Inflammatory macrophage treated with lipopolysaccharide for 4 hours (primary cell): ENCODE measurements around the gene ACBD4.

Experiments
- DNase-seq: peaks from one replicate; pipeline ENCODE4 v3.0.0-alpha.2; 2020

Gene ACBD4

DNA sequence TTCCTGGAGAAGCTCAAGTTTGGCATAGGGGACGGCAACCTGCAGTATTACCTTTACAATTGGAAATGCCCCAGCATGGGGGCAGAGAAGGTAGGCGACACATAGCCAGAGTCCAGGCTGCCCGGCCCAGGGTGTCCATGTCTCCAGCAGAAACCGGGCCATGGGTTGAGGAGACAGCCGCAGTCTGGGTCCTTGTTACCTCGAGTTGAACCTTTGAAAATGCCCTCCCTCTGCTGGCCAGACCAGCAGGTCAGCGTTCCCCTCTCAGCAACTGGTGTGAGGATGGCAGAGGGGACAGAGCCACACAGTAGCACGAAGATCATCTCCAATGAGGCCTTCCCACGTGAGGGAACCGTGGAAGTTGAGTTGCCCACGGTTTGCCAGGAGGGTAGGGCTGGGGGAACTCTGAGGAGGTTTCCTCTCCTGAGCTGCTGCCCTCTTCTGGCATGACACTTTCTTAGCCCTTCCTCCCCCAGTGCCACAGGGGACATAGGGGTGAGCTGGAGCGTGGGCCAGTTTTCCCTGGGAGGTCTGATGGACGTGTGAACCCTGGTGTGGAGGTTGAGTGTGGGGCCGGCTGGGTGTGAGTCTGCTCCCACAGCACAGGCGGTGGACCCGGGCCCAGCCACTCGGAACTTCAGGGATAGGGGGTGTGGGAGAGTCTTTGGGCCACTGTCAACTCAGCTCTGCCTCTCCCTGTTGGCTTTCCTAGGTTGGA is 30.4 kb upstream of the ACBD4 start:
- DNase-seq: no peak

DNA sequence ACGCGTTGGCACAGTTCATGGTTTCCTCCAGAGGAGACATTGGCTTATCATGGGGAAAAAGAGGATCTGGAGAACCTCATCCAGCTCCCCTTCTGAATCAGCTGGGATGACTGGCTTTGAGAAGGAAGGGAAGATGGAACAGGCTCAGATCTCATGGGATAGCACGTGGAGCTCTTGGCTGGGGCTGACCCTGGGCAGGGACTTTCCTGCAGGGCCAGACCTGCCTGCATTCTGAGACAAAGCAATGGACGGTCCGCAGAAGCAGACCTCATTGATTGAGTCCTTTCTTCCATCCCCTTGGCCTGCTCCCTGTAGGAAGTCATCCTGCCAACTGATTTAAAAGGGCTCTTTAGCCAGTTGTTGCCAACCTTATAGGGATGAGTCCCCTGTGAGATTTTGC is 29.4 kb upstream of the ACBD4 start:
- no peak for DNase-seq

- DNase-seq: no peak
These were observed 28.9 kb upstream of the ACBD4 start for GRCh38 chr17:45106582-45106981.

- DNase-seq: no peak
These were observed 28.0 kb upstream of the ACBD4 start for GRCh38 chr17:45107293-45108010.

- no peak for DNase-seq
These were observed 27.4 kb upstream of the ACBD4 start for GRCh38 chr17:45108051-45108450.

- DNase-seq: no peak
These were observed 26.6 kb upstream of the ACBD4 start for GRCh38 chr17:45108595-45109521.

DNA sequence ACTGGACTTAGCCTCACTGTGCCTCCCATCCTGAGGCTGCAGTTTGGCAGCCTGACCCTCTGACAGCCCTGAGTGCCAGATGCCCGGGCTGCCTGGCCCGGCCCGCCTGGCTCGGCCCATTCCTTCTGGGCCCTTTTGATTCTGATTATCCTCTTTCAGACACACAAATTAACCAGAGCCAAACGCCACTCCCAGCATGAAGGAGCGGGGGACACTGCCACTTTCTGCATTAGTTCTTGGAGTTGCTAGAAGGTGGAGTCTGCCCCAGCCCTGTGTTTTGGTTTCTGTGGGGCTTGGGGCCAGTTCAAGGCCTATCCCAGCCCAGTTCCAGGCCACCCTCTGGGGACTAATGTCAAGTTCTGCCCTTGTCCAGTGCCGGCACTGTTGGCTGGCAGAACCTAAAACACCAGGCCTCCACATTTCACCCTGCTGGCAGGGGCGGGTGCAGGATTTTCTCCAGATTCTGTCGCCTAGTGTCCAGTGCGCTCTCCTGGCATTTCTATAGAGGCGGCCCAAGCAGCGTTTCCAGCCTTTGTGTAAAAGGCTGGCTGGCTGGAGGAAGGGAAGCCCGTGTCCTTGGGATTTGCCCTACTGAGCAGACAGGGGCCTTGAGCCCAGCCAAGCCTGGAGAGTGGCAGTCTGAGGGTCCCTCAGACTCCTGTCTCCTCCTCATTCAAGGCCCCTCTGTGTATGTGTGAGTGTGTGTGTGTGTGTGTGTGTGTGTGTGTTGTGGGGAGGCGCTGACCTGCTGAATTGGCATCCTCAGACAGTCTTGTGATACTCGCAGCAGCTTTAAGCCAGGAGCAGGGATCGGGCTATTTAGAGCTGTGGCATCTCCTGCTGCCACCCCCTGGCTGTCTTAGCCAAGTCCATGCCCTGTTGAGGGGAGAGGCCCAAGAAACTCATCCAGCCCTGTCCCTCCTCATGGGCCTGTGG is 24.5 kb upstream of the ACBD4 start:
- DNase-seq: no peak

DNA sequence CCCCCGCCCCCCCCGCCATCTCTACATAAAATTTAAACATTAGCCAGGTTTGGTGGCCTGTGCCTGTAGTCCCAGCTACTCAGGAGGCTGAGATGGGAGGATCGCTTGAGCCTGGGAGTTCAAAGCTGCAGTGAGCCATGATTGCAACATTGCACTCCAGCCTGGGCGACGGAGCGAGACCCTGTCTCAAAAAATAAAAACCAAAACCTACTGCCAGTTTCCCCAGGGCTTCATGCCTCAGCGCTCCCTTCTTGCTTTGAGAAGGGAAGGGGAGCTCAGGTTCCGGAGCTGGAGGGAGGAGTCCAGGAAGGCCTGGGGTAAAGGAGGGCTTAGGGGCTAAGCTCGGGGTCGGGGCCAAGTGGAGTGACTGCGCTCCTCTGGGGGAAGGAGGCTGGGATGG is 23.6 kb upstream of the ACBD4 start:
- no peak for DNase-seq

DNA sequence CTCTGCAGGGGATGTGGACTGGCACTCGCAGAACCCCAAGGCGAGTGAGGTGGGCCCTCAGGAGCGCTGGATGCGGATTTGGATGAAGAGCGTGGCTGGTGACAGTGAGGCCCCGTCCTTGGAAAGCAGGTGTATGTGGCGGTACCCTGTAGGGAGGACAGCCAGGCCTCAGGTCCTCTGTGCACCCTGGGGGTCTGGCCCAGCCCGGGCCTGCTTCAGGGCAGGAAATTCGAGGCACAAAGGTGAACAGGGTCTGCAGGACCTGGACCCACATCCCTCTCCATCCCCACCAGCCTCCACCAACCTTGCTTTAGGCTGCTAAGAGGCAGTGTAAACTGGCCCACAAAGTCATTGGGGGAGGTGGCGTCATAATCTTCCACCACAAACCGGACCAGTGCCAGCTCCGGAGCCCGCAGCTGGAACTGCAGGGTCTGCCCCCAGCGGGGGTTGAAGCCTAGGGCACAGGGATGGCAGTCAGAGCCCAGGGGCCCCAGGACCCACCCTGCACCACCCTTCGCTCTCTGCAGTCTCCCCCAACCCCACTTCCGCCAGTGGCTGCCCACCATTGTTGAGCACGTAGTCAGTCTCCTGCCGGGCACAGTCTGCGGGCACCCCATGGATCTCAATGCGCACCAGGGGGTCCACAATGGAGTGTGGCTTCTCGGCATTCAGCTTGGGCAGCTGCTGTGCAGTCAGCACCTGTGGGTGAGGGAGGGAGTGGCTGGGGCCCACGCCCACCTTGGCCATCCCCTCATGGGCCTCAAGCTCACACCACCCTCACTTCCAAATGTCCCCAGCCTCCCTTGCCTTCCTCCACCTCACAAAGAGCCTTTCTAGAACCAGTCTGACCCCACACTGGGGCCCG is 22.7 kb upstream of the ACBD4 start:
- DNase-seq: no peak

DNA sequence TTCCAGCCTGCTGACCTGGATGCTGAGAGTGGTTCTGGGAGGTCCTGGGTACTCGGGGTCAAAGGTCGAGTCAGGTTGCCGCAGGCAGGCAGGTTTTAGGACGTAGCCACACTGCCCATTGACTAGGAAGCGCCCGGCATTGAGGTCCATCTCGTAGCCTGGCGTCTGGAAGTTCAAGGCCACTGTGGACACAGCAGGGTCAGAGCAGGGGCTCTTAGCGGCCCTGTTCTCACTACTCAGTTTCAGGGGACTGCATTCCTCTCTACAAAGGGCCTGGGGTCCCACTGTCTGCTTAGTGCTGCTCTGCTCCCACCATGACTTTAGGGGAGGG is 22.1 kb upstream of the ACBD4 start:
- no peak for DNase-seq

DNA sequence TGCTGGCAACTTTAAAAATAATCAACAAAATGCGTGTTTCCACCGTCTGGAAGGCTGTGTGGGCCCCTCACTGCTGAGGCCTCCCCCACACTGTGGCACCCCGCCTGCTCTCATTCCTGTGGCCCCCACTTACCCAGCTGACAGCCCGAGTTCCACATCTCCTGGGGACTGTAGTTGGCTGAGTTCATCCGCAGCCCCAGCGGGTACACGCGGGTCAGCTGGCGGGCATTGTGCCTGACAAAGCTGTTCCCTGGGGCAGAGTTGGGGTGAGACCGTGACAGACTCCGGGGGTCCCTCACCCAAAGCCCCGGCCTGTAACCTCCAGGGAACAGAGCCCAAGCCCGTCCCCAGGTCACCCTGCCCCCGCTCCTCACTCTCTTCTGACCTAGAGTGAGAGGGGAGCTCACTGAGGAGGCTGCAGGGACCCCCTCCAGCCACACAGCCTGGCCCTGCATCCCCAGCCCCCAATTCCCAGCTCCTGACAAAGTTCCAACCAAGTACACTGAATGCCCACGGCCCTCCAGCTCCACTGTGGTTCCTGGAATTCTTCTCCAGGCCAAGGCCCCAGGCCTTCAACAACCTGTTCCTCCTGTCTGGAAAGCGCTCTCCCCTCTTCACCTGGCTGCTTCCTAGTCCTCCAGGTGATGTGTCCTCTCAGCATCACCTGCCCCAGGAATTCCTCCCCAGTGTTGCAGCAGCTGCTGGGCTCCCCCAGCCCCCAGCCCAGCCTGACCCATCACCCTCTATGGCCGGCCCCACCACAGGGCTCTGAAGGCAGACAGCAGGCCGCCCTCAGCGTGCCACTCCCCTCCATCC is 21.2 kb upstream of the ACBD4 start:
- no peak for DNase-seq

- DNase-seq: no peak
These were observed 20.4 kb upstream of the ACBD4 start for GRCh38 chr17:45115015-45115625.

DNA sequence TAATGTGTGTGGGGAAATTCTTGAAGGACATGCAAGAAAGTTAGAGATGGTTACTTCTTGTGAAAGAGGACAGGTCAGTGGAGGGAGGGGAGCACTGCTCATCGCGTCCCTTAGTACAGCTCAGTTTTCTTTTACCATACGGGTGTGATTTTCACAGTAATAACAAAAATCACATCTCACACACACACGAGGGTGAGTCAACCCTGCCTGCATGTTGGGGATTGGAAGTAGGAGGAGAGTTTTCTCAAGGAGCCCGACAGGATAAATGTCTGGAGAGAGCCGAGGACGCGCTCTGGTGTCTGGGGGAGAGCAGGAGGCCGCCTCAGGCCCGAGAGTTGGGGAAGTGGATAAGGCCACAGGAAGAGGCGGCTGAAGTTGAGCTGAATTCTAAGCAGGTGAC is 19.6 kb upstream of the ACBD4 start:
- DNase-seq: no peak

DNA sequence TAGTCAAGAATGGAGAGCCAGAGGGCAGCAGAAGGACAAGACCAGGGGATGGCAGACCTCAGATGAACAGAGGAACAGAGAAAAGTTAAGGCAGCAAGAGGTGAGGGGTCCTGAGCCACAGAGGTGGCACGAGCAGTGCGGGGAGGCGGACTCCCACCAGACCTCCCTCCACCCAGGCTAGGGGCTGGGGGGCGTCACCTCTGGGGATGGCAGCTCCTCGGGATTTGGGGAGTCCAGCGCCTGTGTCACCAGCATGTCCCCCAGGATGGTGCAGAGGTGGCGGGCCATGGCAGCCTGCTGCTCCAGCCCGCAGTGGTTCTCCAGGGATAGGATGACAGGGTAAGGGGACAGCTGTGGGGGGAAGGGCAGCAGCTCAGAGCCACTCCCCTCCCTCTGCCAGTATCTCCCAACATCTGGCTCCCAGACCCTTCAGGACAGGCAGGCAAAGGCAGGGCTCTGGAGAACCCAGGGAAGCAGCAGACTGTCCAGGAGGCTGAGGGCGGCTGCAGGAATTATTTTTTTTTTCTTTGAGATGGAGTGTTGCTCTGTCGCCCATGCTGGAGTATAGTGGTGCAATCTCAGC is 19.0 kb upstream of the ACBD4 start:
- DNase-seq: no peak

DNA sequence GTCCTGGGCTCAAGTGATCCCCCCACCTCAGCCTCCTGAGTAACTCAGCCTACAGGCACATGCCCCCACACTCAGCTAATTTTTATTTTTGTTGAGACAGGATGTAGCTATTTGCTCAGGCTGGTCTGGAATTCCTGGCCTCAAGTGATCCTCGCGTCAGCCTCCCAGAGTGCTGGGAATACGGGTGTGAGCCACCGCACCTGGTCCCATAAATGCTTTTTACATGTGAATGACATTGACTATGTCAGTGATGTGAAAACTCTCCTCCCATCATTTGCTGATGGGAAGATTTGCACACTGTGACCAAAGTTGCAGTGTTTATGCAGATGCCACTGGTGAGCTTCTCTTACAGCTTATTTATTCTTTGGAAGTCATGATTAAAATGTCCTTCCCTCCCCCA is 18.2 kb upstream of the ACBD4 start:
- no peak for DNase-seq

GRCh38 chr17:45117848-45118646 is 17.4 kb upstream of the ACBD4 start:
- DNase-seq: no peak

- no peak for DNase-seq
These were observed 16.8 kb upstream of the ACBD4 start for GRCh38 chr17:45118691-45119090.

GRCh38 chr17:45119964-45120363 is 15.5 kb upstream of the ACBD4 start:
- no peak for DNase-seq

DNA sequence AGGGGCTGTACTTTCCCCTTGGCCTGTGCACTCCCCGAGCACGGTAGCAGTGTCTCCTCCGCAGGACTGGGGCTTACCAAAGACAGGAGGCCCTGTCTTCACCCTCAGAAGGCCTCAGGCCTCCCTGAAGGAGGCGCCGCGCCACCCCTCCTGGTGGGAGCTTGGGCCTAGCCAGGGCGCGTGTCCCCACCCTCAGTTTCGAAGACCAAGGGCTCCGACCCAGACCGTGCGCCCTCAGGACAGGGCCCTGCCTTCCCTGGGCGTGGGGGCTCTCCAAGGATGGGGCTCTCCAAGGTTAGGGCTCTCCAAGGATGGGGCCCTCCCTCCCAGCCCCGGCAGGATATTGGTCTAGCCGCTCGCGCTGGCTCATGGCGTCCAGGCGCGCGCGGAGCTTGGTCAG is 14.9 kb upstream of the ACBD4 start:
- no peak for DNase-seq
